ENCODE data around the gene GLIPR2.
"Not testable (repeated sequence)": the region's sequence is repeated elsewhere in the genome, so short reads cannot be mapped to it uniquely, and the experiment has no call there.

The GLIPR2 gene

GRCh38 chr9:36125062-36125855, 11.3 kb upstream of the GLIPR2 start:
- DNase-seq, result no peak

GRCh38 chr9:36126016-36126730, 10.4 kb upstream of the GLIPR2 start:
- DNase-seq, result no peak

GRCh38 chr9:36127652-36128244, 8.8 kb upstream of the GLIPR2 start:
- no peak for DNase-seq

GRCh38 chr9:36128349-36128748, 8.2 kb upstream of the GLIPR2 start:
- no peak for DNase-seq

GRCh38 chr9:36129139-36129538, 7.4 kb upstream of the GLIPR2 start:
- DNase-seq, result no peak

GRCh38 chr9:36131666-36132065, 4.9 kb upstream of the GLIPR2 start:
- not testable (repeated sequence) for DNase-seq

- no peak for DNase-seq
Observed at GRCh38 chr9:36132086-36132485, 4.4 kb upstream of the GLIPR2 start.

GRCh38 chr9:36134761-36135505, 1.6 kb upstream of the GLIPR2 start:
- no peak for DNase-seq

- DNase-seq, result no peak
Observed at GRCh38 chr9:36135741-36136271, 727 bp upstream of the GLIPR2 start.

GRCh38 chr9:36136894-36137391, 410 bp downstream of the GLIPR2 start:
- DNase-seq, result no peak

GRCh38 chr9:36137392-36138004, 965 bp downstream of the GLIPR2 start:
- no peak for DNase-seq

- DNase-seq, result no peak
Observed at GRCh38 chr9:36138496-36138895, 2.0 kb downstream of the GLIPR2 start.

- no peak for DNase-seq
Observed at GRCh38 chr9:36138901-36139300, 2.4 kb downstream of the GLIPR2 start.

- no peak for DNase-seq
Observed at GRCh38 chr9:36140086-36141084, 3.9 kb downstream of the GLIPR2 start.

GRCh38 chr9:36141288-36141687, 4.8 kb downstream of the GLIPR2 start:
- DNase-seq, result no peak

- DNase-seq, result no peak
Observed at GRCh38 chr9:36141761-36142160, 5.2 kb downstream of the GLIPR2 start.

- no peak for DNase-seq
Observed at GRCh38 chr9:36142510-36143244, 6.1 kb downstream of the GLIPR2 start.

- DNase-seq, result no peak
Observed at GRCh38 chr9:36143245-36143641, 6.7 kb downstream of the GLIPR2 start.

GRCh38 chr9:36144309-36145232, 8.0 kb downstream of the GLIPR2 start:
- no peak for DNase-seq

Measured in NCI-H1436 treated with DMSO at 0.1 percent for 48 hours (cell line).